HEK293 (cell line): ENCODE measurements around the gene ACCSL.

Experiments used
- CTCF ChIA-PET: fragments of 350-600 bp; formaldehyde crosslinking; extraction: SDS; loops from one replicate; lab custom pipeline; 2021; ENCODE audit warnings: antibody characterized with exemption; lab: Yijun Ruan, JAX
- POLR2A ChIA-PET: fragments of 300-600 bp; formaldehyde crosslinking; extraction: SDS; loops from one replicate; lab custom pipeline; 2020; ENCODE audit warnings: antibody characterized with exemption, inconsistent platforms; lab: Yijun Ruan, JAX
- H3K27ac ChIP-seq: fragments of 200-500 bp; sonication (Bioruptor generic); 2 replicates; pipeline ENCODE4 v1.5.1; 2014; ENCODE audit warnings: low read depth, low read length, control low read depth, inconsistent platforms; ENCODE audit errors: extremely low read depth
- H3K36me3 ChIP-seq, 2 experiments: fragments of 200-500 bp in 1 of 2; sonication (Bioruptor generic) in 1 of 2; 1 replicate in 1 of 2; 2 replicates in 1 of 2; pipeline ENCODE4 v1.5.1; 2014 to 2017; ENCODE audit warnings: inconsistent platforms in 2 of 2, low read length in 2 of 2; ENCODE audit not compliant: control insufficient read depth in 2 of 2, insufficient read depth in 1 of 2
- H3K4me1 ChIP-seq: fragments of 200-500 bp; sonication (Bioruptor generic); 2 replicates; pipeline ENCODE4 v1.5.1; 2014; ENCODE audit warnings: mild to moderate bottlenecking, low read length, inconsistent platforms; ENCODE audit not compliant: control insufficient read depth, insufficient read depth
- H3K4me3 ChIP-seq: 2 replicates; pipeline ENCODE4 v1.5.1; 2011; ENCODE audit warnings: low read depth, mild to moderate bottlenecking, control low read depth, low read length, moderate library complexity
- H3K9me3 ChIP-seq: fragments of 200-500 bp; sonication (Bioruptor generic); 2 replicates; pipeline ENCODE4 v1.5.1; 2014; ENCODE audit warnings: low read depth, low read length, inconsistent platforms; ENCODE audit not compliant: control insufficient read depth, insufficient read depth
- IKZF3 ChIP-seq: fragments of 450-650 bp; IDR thresholded peaks from 2 replicates; pipeline ENCODE4 v1.5.0; 2018; ENCODE audit warnings: missing biosample characterization, mild to moderate bottlenecking, missing genetic modification characterization, moderate library complexity
- KLF7 ChIP-seq: fragments of 450-650 bp; formaldehyde crosslinking; IDR thresholded peaks from 2 replicates; pipeline ENCODE4 v1.5.1; 2016; ENCODE audit warnings: missing biosample characterization, missing genetic modification characterization, borderline replicate concordance
- MYNN ChIP-seq: fragments of 450-650 bp; formaldehyde crosslinking; IDR thresholded peaks from 2 replicates; pipeline ENCODE4 v1.5.1; 2016; ENCODE audit warnings: missing biosample characterization, missing genetic modification characterization, borderline replicate concordance
- OSR2 ChIP-seq: fragments of 450-650 bp; formaldehyde crosslinking; IDR thresholded peaks from 2 replicates; pipeline ENCODE4 v1.5.1; 2016; ENCODE audit warnings: missing biosample characterization, missing genetic modification characterization
- OVOL3 ChIP-seq: fragments of 450-650 bp; formaldehyde crosslinking; IDR thresholded peaks from 2 replicates; pipeline ENCODE4 v1.5.1; 2016; ENCODE audit warnings: missing biosample characterization, missing genetic modification characterization
- SP2 ChIP-seq: fragments of 450-650 bp; formaldehyde crosslinking; IDR thresholded peaks from 2 replicates; pipeline ENCODE4 v1.5.1; 2016; ENCODE audit warnings: missing biosample characterization, missing genetic modification characterization
- ZBTB21 ChIP-seq: fragments of 450-650 bp; formaldehyde crosslinking; IDR thresholded peaks from 2 replicates; pipeline ENCODE4 v1.5.1; 2017; ENCODE audit warnings: missing biosample characterization, missing genetic modification characterization
- ZNF148 ChIP-seq: fragments of 450-650 bp; formaldehyde crosslinking; IDR thresholded peaks from 2 replicates; pipeline ENCODE4 v1.5.0; 2017; ENCODE audit warnings: missing biosample characterization, missing genetic modification characterization, borderline replicate concordance
- ZNF19 ChIP-seq: fragments of 450-650 bp; formaldehyde crosslinking; IDR thresholded peaks from 2 replicates; pipeline ENCODE4; 2016; ENCODE audit warnings: missing biosample characterization, missing genetic modification characterization, low read depth
- ZNF302 ChIP-seq: fragments of 450-650 bp; formaldehyde crosslinking; IDR thresholded peaks from 2 replicates; pipeline ENCODE4 v1.5.1; 2016; ENCODE audit warnings: missing biosample characterization, missing genetic modification characterization, low read depth
- ZNF391 ChIP-seq: fragments of 450-650 bp; formaldehyde crosslinking; IDR thresholded peaks from 2 replicates; pipeline ENCODE4 v1.5.1; 2016; ENCODE audit warnings: low read depth, missing biosample characterization, missing genetic modification characterization, borderline replicate concordance
- ZNF433 ChIP-seq: fragments of 450-650 bp; formaldehyde crosslinking; IDR thresholded peaks from 2 replicates; pipeline ENCODE4 v1.5.1; 2016; ENCODE audit warnings: missing biosample characterization, missing genetic modification characterization, low read depth
- ZNF544 ChIP-seq: fragments of 450-650 bp; formaldehyde crosslinking; IDR thresholded peaks from 2 replicates; pipeline ENCODE4 v1.5.0; 2017; ENCODE audit warnings: missing biosample characterization, missing genetic modification characterization
- ZNF621 ChIP-seq: fragments of 450-650 bp; formaldehyde crosslinking; IDR thresholded peaks from 2 replicates; pipeline ENCODE4 v1.5.1; 2017; ENCODE audit warnings: missing biosample characterization, missing genetic modification characterization
- ZNF658 ChIP-seq: fragments of 450-650 bp; formaldehyde crosslinking; IDR thresholded peaks from 2 replicates; pipeline ENCODE4; 2016; ENCODE audit warnings: missing biosample characterization, missing genetic modification characterization
- ZNF843 ChIP-seq: fragments of 450-650 bp; formaldehyde crosslinking; IDR thresholded peaks from 2 replicates; pipeline ENCODE4 v1.5.1; 2016; ENCODE audit warnings: missing biosample characterization, missing genetic modification characterization
- TF ChIP-seq, protein P1 (sequence below): sonication (generic); formaldehyde crosslinking; IDR thresholded peaks from 2 replicates; pipeline ENCODE4 v1.8.1; 2022; ENCODE audit warnings: mild to moderate bottlenecking, moderate library complexity, missing genetic modification reagents
- TF ChIP-seq, protein P2 (sequence below): fragments of 450-650 bp; formaldehyde crosslinking; IDR thresholded peaks from 2 replicates; pipeline ENCODE4 v1.5.1; 2016; ENCODE audit warnings: missing biosample characterization, missing genetic modification characterization
- TF ChIP-seq, protein P3 (sequence below): fragments of 450-650 bp; formaldehyde crosslinking; IDR thresholded peaks from 2 replicates; pipeline ENCODE4 v1.5.1; 2016; ENCODE audit warnings: missing biosample characterization, missing genetic modification characterization, borderline replicate concordance

The ACCSL gene

GRCh38 chr11:44028816-44029506 lies 18.8 kb upstream of the ACCSL start:
- H3K27ac ChIP-seq = no peak overlapping the region

DNA sequence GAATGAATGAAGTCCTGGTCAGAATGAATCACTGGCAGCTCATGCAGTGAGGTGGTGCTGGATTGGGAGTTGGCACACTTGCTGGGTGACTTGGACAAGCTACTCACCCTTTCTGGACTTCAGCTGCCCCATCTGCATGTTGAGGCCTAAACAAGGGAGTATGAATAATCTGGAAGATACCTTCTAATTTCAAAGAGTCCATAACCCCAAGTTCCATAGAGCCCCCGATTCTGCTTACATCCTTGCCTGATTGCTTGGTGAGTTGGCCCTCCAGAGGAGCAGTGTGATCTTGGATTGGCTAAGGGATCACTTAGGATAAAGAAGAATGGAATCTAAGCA lies 18.3 kb upstream of the ACCSL start:
- TF ChIP-seq, protein P1, sequence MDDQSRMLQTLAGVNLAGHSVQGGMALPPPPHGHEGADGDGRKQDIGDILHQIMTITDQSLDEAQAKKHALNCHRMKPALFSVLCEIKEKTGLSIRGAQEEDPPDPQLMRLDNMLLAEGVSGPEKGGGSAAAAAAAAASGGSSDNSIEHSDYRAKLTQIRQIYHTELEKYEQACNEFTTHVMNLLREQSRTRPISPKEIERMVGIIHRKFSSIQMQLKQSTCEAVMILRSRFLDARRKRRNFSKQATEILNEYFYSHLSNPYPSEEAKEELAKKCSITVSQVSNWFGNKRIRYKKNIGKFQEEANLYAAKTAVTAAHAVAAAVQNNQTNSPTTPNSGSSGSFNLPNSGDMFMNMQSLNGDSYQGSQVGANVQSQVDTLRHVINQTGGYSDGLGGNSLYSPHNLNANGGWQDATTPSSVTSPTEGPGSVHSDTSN (CRISPR knock-in tag) = no peak
- TF ChIP-seq ZNF19 = no peak
- TF ChIP-seq IKZF3 = no peak
- no peak for TF ChIP-seq OSR2 (tag by site-specific recombination)
- no peak for TF ChIP-seq OVOL3 (tag by site-specific recombination)
- no peak for TF ChIP-seq ZNF544 (tag by site-specific recombination)
- TF ChIP-seq, protein P2, sequence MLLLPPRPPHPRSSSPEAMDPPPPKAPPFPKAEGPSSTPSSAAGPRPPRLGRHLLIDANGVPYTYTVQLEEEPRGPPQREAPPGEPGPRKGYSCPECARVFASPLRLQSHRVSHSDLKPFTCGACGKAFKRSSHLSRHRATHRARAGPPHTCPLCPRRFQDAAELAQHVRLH = no peak
- no peak for TF ChIP-seq ZNF658 (tag by site-specific recombination)
- no peak for TF ChIP-seq MYNN (tag by site-specific recombination)
- TF ChIP-seq, protein P3, sequence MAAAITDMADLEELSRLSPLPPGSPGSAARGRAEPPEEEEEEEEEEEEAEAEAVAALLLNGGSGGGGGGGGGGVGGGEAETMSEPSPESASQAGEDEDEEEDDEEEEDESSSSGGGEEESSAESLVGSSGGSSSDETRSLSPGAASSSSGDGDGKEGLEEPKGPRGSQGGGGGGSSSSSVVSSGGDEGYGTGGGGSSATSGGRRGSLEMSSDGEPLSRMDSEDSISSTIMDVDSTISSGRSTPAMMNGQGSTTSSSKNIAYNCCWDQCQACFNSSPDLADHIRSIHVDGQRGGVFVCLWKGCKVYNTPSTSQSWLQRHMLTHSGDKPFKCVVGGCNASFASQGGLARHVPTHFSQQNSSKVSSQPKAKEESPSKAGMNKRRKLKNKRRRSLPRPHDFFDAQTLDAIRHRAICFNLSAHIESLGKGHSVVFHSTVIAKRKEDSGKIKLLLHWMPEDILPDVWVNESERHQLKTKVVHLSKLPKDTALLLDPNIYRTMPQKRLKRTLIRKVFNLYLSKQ (tag by site-specific recombination) = no peak
- no peak for TF ChIP-seq KLF7 (tag by site-specific recombination)
- no peak for TF ChIP-seq ZNF391
- TF ChIP-seq ZNF843 (tag by site-specific recombination) = no peak
- no peak for TF ChIP-seq ZNF621
- no peak for TF ChIP-seq ZNF148 (tag by site-specific recombination)
- no peak for TF ChIP-seq ZNF302 (tag by site-specific recombination)
- TF ChIP-seq ZNF433 = no peak
- Histone ChIP-seq H3K27ac (no peak overlapping the region), H3K4me1 (no peaks in the 10 kb centered on the region), H3K36me3 (no peaks in the 10 kb centered on the region), H3K4me3 (no peak overlapping the region), H3K9me3 (no peaks in the 10 kb centered on the region)
- ChIA-PET CTCF (no interaction called here), POLR2A (no interaction called here)

More at GRCh38 chr11:44028816-44029506, 18.8 kb upstream of the ACCSL start:
- Histone ChIP-seq H3K4me1 (no peaks in the 10 kb centered on the region), H3K9me3 (no peaks in the 10 kb centered on the region), H3K36me3 (no peaks in the 10 kb centered on the region), H3K4me3 (no peak overlapping the region)
- TF ChIP-seq SP2 (no peak), ZBTB21 (tag by site-specific recombination) (no peak)
- ChIA-PET POLR2A (no interaction called here), CTCF (interaction anchor here (1.0 kb wide), 1 partner anchor 8 kb away, joined by 3 read pairs; no protein-coding TSS in a partner anchor)
